Stomach (tissue), 4 donors: ENCODE results near the gene TRIO.

Experiments
- EP300 ChIP-seq: sonication (generic); formaldehyde crosslinking; IDR thresholded peaks from one replicate; pipeline ENCODE4 v1.6.1; 2017; ENCODE audit warnings: antibody characterized with exemption
- POLR2A ChIP-seq, 4 donors: fragments of 450-650 bp; IDR thresholded peaks; one replicate each; pipeline ENCODE4 v1.6.1; 2016; ENCODE audit warnings: antibody characterized with exemption in 4 of 4, control low read depth in 2 of 4, mild to moderate bottlenecking in 1 of 4, moderate library complexity in 1 of 4
- TF ChIP-seq, protein P1 (sequence below), 7 experiments: fragments of 450-650 bp in 4 of 7; fragments of 200-600 bp in 3 of 7; sonication (generic) in 3 of 7; IDR thresholded peaks; one replicate each; pipeline ENCODE4 v1.5.1; 2016 to 2019; ENCODE audit warnings: antibody characterized with exemption in 7 of 7, control low read depth in 2 of 7, mild to moderate bottlenecking in 1 of 7

DNA sequence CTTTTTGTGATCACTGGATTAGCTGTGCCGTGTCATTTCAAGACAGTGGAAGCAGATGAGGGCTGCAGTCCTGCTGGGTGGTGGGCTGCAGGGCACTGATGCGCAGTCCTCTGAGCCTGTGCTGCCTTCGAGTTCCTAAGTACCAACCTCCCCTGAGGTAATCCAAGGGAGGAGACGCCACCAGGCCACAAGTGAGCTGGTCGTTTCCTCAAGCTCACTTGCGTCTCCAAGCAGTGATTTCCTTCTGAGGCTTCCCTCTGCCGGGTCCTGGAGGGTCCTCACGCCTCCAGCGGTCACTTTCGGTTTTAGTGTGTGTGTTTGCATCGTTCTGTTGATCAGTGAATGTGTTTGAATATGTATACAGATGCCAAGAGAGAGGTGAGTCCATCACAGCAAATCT lies 115.7 kb downstream of the TRIO start:
- TF ChIP-seq, protein P1, sequence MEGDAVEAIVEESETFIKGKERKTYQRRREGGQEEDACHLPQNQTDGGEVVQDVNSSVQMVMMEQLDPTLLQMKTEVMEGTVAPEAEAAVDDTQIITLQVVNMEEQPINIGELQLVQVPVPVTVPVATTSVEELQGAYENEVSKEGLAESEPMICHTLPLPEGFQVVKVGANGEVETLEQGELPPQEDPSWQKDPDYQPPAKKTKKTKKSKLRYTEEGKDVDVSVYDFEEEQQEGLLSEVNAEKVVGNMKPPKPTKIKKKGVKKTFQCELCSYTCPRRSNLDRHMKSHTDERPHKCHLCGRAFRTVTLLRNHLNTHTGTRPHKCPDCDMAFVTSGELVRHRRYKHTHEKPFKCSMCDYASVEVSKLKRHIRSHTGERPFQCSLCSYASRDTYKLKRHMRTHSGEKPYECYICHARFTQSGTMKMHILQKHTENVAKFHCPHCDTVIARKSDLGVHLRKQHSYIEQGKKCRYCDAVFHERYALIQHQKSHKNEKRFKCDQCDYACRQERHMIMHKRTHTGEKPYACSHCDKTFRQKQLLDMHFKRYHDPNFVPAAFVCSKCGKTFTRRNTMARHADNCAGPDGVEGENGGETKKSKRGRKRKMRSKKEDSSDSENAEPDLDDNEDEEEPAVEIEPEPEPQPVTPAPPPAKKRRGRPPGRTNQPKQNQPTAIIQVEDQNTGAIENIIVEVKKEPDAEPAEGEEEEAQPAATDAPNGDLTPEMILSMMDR (IDR thresholded peaks at IDR 0.05) = no peak
- TF ChIP-seq EP300 (no peak), POLR2A (IDR thresholded peaks at IDR 0.05) (no peak)
